Smooth muscle cell (in vitro differentiated cells): Measurements from ENCODE around the gene APOBEC3G. TPM values are rescaled to one million over a fixed set of nuclear protein-coding genes. Genes with fewer than 3 reads are reported as not detected.

Experiments
- DNase-seq: peaks from one replicate; lab custom pipeline; 2025; ENCODE audit not compliant: unreplicated experiment; lab: John Stamatoyannopoulos, UW
- H2AFZ ChIP-seq: fragments of 200-600 bp; sonication (generic); 2 replicates; pipeline ENCODE4 v1.6.0; 2016; ENCODE audit warnings: antibody characterized with exemption, low read depth, mild to moderate bottlenecking
- H3F3A ChIP-seq: fragments of 200-600 bp; sonication (generic); 2 replicates; pipeline ENCODE4 v1.6.0; 2017; ENCODE audit warnings: antibody characterized with exemption, low read depth
- H3K27ac ChIP-seq: fragments of 200-600 bp; sonication (generic); 2 replicates; pipeline ENCODE4 v1.5.1; 2016; ENCODE audit warnings: low read depth, mild to moderate bottlenecking
- H3K27me3 ChIP-seq: fragments of 200-600 bp; sonication (generic); 2 replicates; pipeline ENCODE4 v1.6.1; 2016; ENCODE audit warnings: low read depth, mild to moderate bottlenecking
- H3K36me3 ChIP-seq: fragments of 200-600 bp; sonication (generic); 2 replicates; pipeline ENCODE4 v1.5.1; 2016; ENCODE audit warnings: low read depth
- H3K4me1 ChIP-seq: fragments of 200-600 bp; sonication (generic); 2 replicates; pipeline ENCODE4 v1.5.1; 2016; ENCODE audit warnings: low read depth
- H3K4me2 ChIP-seq: fragments of 200-600 bp; sonication (generic); 2 replicates; pipeline ENCODE4 v1.6.0; 2016; ENCODE audit warnings: mild to moderate bottlenecking
- H3K4me3 ChIP-seq: fragments of 200-600 bp; sonication (generic); 2 replicates; pipeline ENCODE4 v1.5.1; 2016; ENCODE audit warnings: mild to moderate bottlenecking
- H3K79me2 ChIP-seq: fragments of 200-600 bp; sonication (generic); 2 replicates; pipeline ENCODE4 v1.6.0; 2016; ENCODE audit warnings: low read depth, mild to moderate bottlenecking
- H3K9ac ChIP-seq: fragments of 200-600 bp; sonication (generic); 2 replicates; pipeline ENCODE4 v1.6.0; 2016; ENCODE audit warnings: low read depth
- H3K9me3 ChIP-seq: fragments of 200-600 bp; sonication (generic); replicated peaks from 2 replicates; pipeline ENCODE4 v1.5.1; 2016; ENCODE audit warnings: low read depth
- H4K20me1 ChIP-seq: fragments of 200-600 bp; sonication (generic); 2 replicates; pipeline ENCODE4 v1.6.0; 2016; ENCODE audit warnings: low read depth
- WGBS: methylation state at CpG from one replicate; pipeline ENCODE4 v1.1.7; 2016; ENCODE audit warnings: low lambda C conversion rate; 5-methylcytosine and 5-hydroxymethylcytosine counted together
- polyA plus RNA-seq: library from polyadenylated mRNA; unstranded; fragments of >200 nt; fragmentation: Nextera tagmentation; extraction: Ambion mirVana; gene quantifications from 2 replicates; pipeline ENCODE4 v1.2.1, GENCODE V29; 2016
- total RNA-seq: library from RNA; depleted of rRNA; stranded (reverse); fragments of >200 nt; gene quantifications from 2 replicates; pipeline ENCODE4 v1.2.3, GENCODE V29; 2014
- TF ChIP-seq, protein P1 (sequence below): fragments of 200-600 bp; sonication (generic); IDR thresholded peaks from 2 replicates; pipeline ENCODE4 v1.5.1; 2017; ENCODE audit warnings: borderline replicate concordance, mild to moderate bottlenecking, antibody characterized with exemption; ENCODE audit not compliant: insufficient read depth, poor library complexity, severe bottlenecking

The APOBEC3G gene
- total and polyA plus RNA-seq, 2 experiments from 2014 or later, result 2.9 to 10.3 TPM

DNA sequence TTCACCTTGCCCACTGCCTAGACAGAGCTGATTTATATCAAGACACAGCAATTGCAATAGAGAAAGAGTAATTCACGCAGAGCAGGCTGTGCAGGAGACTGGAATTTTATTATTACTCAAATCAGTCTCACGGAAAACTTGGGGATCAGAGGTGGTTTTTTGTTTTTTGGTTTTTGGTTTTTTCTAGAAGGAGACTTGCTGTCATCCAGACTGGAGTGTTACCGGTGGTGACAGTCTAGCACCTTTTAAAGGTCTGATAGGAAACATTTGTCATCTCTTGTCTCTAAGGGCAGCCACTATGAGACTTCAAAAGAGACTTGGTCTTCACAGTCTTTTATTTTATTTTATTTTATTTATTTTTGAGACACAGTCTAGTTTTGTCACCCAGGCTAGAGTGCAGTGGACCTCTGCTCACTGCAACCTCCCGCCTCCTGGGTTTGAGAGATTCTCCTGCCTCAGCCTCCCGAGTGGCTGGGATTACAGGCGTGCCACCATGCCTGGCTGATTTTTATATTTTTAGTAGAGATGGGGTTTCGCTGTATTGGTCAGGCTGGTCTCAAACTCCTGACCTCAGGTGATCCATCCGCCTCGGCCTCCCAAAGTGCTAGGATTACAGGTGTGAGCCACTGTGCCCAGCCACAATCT, 39.0 kb downstream of the APOBEC3G start:
- H3K9me3 ChIP-seq, result no peaks in the 10 kb centered on the region
- 94% methylated on average over 9 of the region's 9 CpGs for WGBS
- H3F3A ChIP-seq, result no peaks in the 10 kb centered on the region
- no peaks in the 10 kb centered on the region for H3K79me2 ChIP-seq
- no peaks in the 10 kb centered on the region for H4K20me1 ChIP-seq
- H3K4me3 ChIP-seq, result no peak overlapping the region
- H3K4me2 ChIP-seq, result no peak overlapping the region
- no peaks in the 10 kb centered on the region for H3K36me3 ChIP-seq
- H3K9ac ChIP-seq, result no peak overlapping the region
- DNase-seq, result no peak
- H3K27ac ChIP-seq, result no peak overlapping the region
- H3K4me1 ChIP-seq, result no peaks in the 10 kb centered on the region
- TF ChIP-seq, protein P1, sequence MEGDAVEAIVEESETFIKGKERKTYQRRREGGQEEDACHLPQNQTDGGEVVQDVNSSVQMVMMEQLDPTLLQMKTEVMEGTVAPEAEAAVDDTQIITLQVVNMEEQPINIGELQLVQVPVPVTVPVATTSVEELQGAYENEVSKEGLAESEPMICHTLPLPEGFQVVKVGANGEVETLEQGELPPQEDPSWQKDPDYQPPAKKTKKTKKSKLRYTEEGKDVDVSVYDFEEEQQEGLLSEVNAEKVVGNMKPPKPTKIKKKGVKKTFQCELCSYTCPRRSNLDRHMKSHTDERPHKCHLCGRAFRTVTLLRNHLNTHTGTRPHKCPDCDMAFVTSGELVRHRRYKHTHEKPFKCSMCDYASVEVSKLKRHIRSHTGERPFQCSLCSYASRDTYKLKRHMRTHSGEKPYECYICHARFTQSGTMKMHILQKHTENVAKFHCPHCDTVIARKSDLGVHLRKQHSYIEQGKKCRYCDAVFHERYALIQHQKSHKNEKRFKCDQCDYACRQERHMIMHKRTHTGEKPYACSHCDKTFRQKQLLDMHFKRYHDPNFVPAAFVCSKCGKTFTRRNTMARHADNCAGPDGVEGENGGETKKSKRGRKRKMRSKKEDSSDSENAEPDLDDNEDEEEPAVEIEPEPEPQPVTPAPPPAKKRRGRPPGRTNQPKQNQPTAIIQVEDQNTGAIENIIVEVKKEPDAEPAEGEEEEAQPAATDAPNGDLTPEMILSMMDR, result no peak
- peaks cover 29% of the 10 kb centered on the region for H3K27me3 ChIP-seq
- no peak overlapping the region for H2AFZ ChIP-seq

DNA sequence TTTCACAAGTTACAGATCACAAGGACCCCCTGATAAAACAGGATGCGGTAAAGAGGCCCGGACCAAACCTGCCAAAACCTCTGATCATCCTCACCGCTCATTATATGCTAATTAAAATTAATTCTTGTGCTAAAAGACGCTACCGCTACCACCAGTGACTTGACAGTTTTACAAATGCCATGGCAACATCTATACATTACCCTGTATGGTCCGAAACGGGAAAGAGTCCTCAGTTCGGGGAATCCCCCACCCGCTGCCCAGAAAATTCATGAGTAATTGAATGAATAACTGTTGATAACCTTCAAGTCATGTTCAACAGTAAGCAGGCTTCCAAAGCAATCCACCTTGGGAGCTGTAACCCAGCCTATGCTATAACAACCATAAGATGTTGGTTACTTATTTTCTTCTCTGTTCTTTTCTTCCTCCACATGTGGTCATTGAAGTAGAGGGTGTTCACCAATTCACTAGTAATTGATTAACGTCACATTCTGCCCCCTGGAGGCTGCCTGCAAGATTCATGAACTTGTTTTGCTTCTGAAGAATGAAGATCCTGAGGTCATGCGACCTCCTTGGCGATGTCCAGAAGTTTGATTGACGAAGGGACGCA, 40.6 kb downstream of the APOBEC3G start:
- TF ChIP-seq, protein P1, result peak; percentile 51

DNA sequence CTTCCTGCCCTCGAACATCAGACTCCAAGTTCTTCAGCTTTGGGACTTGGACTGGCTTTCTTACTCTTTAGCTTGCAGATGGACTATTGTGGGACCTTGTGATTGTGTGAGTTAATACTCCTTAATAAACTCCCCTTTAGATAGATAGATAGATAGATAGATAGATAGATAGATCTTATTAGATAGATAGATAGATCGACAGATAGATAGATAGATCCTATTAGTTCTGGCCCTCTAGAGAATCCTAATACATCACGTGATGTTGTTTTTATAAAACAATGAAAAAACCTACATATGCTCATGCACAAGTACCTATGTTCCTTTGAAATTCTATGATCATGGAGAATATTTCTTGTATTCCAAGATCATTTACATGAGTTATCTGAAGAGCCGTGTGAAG, 43.9 kb downstream of the APOBEC3G start:
- Histone ChIP-seq H3K27ac (no peak overlapping the region), H3K4me1 (peaks cover 6% of the 10 kb centered on the region), H3K4me3 (no peak overlapping the region), H3F3A (no peaks in the 10 kb centered on the region), H4K20me1 (no peaks in the 10 kb centered on the region), H3K9me3 (no peaks in the 10 kb centered on the region), H2AFZ (no peak overlapping the region), H3K4me2 (no peak overlapping the region), H3K79me2 (no peaks in the 10 kb centered on the region), H3K36me3 (no peaks in the 10 kb centered on the region), H3K27me3 (peaks cover 6% of the 10 kb centered on the region), H3K9ac (no peak overlapping the region)
- WGBS, result 85% methylated on average over 4 of the region's 4 CpGs
- TF ChIP-seq, protein P1, result no peak
- DNase-seq, result no peak

More for the DNA sequence above, 40.6 kb downstream of the APOBEC3G start:
- H3K27ac ChIP-seq, result no peak overlapping the region
- H4K20me1 ChIP-seq, result no peaks in the 10 kb centered on the region
- no peaks in the 10 kb centered on the region for H3F3A ChIP-seq
- H3K27me3 ChIP-seq, result peaks cover 29% of the 10 kb centered on the region
- no peaks in the 10 kb centered on the region for H3K4me1 ChIP-seq
- no peaks in the 10 kb centered on the region for H3K9me3 ChIP-seq
- H3K79me2 ChIP-seq, result no peaks in the 10 kb centered on the region
- 74% methylated on average over 14 of the region's 14 CpGs for WGBS
- DNase-seq, result no peak
- H3K4me2 ChIP-seq, result no peak overlapping the region
- H2AFZ ChIP-seq, result no peak overlapping the region
- no peaks in the 10 kb centered on the region for H3K36me3 ChIP-seq
- no peak overlapping the region for H3K4me3 ChIP-seq
- no peak overlapping the region for H3K9ac ChIP-seq
